ENCODE measurements around the gene RBM42.
A peak's percentile ranks its signal among the peaks of the same experiment; 100 is the strongest.
"Not testable (repeated sequence)": the region's sequence is repeated elsewhere in the genome, so short reads cannot be mapped to it uniquely, and the experiment has no call there.

The RBM42 gene

DNA sequence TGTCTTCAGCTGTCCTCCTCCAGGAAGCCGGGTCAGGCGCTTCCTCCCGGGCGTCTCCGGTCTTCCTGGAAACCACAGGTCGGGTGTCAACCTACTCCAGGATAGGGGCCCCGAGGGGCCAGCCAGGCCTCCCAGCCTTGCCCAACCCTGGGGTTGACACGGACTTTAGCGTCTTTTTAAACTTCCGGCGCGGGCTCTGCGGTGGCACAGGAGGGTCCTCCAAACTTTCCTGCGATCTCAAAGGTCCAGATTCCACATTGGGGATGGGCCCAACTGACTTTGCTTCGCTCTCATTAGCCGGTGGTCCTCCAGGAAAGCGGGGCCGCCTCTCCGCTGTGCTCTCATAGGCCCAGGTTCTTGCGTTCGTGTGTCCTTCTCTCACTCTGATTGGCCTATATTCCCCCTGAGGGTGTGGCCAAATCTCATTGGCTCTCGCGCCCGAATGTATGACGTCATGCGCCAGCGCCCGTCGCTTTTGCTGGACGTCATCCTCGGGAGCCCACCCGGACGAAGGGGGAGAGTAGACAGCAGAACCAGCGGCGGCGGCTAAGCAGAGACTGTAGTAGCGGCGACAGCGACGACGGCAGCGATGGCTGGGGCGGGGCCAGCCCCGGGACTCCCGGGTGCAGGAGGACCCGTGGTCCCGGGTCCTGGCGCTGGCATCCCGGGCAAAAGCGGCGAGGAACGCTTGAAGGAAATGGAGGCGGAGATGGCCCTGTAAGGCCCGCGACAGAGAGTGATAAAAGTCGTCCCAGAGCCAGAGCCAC is at the start of gene RBM42:
Gene RBM42 (plus strand): TSS at position 472 of the 767 bp plus-strand sequence. CDS start 118 bp downstream, at position 590.
- peak; percentile 99 for FAIRE-seq

GRCh38 chr19:35582760-35583159 is 46.1 kb upstream of the RBM42 start:
- no peak for FAIRE-seq

DNA sequence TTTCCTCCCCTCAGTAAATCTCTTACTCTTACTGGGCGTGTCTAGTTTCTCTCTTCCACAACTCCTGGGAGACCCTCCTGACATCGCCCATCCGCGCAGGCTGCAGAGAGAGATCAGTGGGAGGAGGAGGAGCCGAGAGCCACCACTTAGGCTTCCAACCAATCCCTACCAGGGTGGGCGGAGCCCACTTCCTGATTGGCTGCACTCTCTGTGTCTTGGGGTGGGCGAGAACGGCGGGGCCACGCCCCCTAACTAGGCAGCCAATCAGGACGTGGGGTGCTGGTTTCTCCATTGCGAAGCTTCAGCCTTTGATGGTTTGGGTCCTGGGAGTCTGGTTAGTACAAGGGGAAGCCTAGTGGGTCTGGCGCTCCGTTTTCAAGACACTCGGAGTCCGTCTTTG is 43.0 kb upstream of the RBM42 start, which contains the start of gene PMIS2:
Gene PMIS2 (plus strand): TSS at position 326 of the 400 bp plus-strand sequence. CDS start 87 bp downstream, outside the sequence.
- no peak for FAIRE-seq

GRCh38 chr19:35587321-35587720 is 41.5 kb upstream of the RBM42 start:
- FAIRE-seq, result no peak

DNA sequence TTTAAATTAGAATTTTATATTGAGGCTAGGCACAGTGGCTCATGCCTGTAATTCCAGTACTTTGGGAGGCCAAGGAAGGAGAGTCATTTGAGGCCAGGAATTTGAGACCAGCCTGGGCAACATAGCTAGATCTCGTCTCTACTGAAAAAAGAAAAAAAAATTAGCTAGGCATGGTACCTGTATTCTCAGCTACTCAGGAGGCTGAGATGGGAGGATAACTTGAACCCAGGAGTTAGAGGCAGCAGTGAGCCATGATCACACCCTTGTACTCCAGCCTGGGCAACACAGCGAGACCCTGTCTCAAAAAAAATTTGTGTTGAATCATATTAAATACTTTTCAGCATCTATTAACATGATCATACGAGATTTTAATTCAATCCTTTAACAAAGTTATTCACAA is 38.0 kb upstream of the RBM42 start:
- FAIRE-seq, result no peak

DNA sequence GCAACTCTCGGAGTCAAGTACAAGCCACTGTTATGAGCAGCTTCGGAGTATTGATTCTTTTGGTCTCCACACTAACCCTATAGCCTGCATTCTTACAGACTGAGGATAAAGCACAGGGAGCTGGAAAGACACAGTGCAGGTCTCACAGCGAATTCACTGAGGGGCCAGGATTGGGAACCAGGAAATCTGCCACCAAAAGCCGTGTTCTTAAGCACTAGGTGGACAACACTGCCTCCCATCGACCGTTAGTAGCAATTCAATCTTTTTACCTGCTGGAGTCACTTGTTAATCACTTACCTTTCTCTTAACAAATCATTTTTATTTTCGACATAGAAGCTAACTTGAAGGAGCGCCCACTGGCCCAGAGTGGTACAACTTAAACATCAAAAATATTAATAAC is 36.6 kb upstream of the RBM42 start:
- FAIRE-seq, result peak; percentile 62

DNA sequence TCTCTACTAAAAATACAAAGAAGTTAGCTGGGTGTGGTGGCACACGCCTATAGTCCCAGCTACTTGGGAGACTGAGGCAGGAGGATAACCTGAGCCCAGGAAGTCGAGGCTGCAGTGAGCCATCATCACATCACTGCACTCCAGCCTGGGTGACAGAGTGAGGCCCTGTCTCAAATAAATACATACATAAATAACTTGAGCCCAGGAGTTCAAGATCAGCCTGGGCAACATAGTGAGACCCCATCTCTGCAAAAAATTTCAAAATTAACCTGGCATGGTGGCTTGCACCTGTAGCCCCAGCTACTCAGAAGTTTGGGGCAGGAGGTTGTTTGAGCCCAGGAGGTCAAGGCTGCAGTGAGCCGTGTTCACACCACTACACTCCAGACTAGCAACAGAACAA is 33.8 kb upstream of the RBM42 start:
- FAIRE-seq, result not testable (repeated sequence)

- no peak for FAIRE-seq
Measured at GRCh38 chr19:35595928-35596327, 32.9 kb upstream of the RBM42 start.

- no peak for FAIRE-seq
Measured at GRCh38 chr19:35596366-35596999, 32.4 kb upstream of the RBM42 start.

GRCh38 chr19:35601971-35602370 is 26.9 kb upstream of the RBM42 start:
- FAIRE-seq, result no peak

- FAIRE-seq, result not testable (repeated sequence)
Measured at GRCh38 chr19:35604436-35604835, 24.4 kb upstream of the RBM42 start.

- not testable (repeated sequence) for FAIRE-seq
Measured at GRCh38 chr19:35607170-35607569, 21.7 kb upstream of the RBM42 start.

DNA sequence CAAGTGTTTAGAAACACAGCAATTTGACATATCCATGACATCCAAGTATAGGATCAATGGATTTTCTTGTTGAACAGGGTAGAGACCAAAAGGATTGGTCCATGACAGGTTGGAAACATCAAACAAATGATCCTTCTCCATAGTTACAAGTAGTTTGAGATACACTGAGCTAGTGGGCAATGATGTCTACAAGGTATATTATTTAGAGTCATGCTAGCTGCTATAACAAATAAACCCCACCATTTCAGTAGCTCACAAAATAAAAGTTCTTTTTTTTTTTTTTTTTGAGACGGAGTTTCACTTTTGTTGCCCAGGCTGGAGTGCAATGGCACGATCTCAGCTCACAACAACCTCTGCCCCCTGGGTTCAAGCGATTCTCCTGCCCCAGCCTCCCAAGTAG is 21.2 kb upstream of the RBM42 start:
- FAIRE-seq, result no peak

- no peak for FAIRE-seq
Measured at GRCh38 chr19:35608251-35608650, 20.6 kb upstream of the RBM42 start.

- no peak for FAIRE-seq
Measured at GRCh38 chr19:35609851-35610353, 18.9 kb upstream of the RBM42 start.

- no peak for FAIRE-seq
Measured at GRCh38 chr19:35612224-35612558, 16.6 kb upstream of the RBM42 start.

- peak; percentile 95 for FAIRE-seq
Measured at GRCh38 chr19:35612559-35613321, 16.1 kb upstream of the RBM42 start, which contains the start of gene HAUS5. HAUS5 (plus strand) TSS chr19:35612735; CDS start chr19:35612795, 60 bp downstream.

DNA sequence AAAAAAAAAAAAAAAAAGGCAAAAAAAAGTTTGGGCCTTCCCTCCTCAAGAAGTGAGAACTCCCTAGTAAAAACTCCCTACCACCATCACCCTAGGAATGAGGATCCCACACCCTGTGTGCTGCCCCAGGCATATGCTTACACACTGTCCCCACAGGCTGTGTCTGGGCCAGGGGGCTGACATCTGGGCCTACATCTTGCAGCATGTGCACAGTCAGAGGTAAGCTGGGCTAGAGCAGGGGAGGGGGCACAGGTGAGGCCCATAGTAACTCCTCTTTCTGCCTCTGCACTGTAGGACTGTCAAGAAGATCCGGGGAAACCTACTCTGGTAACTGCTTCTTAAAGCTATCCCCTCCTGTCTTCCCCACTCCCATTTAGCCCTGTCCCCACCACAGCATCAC is 15.3 kb upstream of the RBM42 start:
- no peak for FAIRE-seq

GRCh38 chr19:35615036-35615435 is 13.8 kb upstream of the RBM42 start:
- no peak for FAIRE-seq

DNA sequence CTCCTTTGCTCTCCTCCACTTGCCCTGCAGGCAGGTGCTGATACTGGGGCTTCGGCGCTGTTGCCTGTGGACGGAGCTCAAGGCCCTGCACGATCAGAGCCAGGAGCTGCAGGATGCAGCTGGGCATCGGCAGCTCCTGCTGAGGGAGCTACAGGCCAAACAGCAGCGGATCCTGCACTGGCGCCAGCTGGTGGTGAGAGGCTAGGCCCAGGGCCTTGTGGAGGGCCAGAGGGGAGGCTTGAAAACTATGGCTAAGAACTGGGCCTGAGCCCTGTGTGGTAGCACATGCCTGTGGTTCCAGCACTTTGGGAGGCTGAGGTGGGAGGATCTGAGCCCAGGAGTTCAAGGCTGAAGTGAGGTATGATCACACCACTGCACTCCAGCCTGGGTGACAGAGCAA is 10.0 kb upstream of the RBM42 start:
- FAIRE-seq, result no peak

DNA sequence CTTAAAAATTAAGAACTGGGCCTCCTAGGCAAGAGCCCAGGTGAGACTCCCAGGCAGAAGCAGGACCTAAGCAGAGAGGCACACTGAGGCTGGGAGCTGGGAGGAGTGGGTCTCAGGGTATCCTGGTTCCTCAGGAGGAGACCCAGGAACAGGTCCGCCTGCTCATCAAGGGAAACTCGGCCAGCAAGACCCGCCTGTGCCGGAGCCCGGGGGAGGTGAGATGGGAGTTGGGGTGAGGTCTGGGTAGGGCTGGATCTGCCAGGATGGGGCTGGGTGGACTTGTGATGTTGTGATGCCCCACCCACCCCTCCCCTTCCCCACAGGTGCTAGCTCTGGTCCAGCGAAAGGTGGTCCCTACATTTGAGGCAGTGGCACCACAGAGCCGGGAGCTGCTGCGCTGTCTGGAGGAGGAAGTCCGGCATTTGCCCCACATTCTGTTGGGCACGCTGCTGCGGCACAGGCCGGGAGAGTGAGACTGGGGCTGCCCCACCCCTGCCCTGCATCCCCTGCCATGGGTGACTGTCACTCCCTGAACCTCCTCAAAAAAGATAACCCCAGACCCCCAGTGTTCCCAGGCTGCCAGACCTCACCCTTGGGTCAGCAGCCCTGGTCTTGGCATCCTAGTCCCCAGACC is 9.4 kb upstream of the RBM42 start:
- no peak for FAIRE-seq

DNA sequence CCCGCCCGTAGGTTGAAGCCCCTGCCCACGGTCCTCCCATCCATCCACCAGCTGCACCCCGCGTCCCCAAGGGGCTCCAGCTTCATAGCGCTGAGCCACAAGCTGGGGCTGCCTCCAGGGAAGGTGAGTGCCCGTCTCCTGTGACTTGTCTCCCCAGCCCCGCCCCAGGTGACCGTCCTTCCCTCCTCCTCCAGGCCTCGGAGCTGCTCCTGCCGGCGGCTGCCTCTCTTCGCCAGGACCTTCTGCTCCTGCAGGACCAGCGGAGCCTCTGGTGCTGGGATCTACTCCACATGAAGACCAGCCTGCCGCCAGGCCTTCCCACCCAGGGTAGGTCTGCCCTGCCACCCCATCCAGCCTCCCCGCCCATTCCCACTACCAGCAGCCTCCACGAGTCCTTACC is 8.8 kb upstream of the RBM42 start:
- no peak for FAIRE-seq

DNA sequence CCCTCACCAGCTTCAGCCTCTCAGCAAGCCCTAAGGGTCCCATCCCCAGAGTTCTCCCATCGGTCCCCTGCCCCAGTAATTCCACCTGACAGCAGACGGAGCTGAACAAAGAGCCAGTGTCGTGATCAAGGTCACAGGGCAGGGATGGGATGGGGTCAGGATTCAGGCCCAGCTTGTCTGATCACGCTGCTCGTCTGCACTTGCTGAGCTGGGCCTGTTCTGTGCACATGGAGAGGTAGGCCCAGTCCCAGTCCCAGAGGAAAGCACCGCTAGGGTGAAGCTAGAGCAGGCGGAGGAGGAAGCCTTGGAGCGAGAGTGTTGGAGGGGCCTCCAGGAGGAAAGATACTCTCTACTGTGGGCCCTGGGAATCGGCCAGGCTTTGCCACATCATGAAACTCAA is 7.1 kb upstream of the RBM42 start:
- FAIRE-seq, result no peak

Data from G401.6 (cell line).